GM19023 (cell line): ENCODE measurements around the gene CAMK1D.
"Not testable (repeated sequence)": the region's sequence is repeated elsewhere in the genome, so short reads cannot be mapped to it uniquely, and the experiment has no call there.

Experiments used
- ATAC-seq: cut with Tn5 transposase; IDR thresholded peaks from one replicate; pipeline ENCODE4 v1.9.1; 2021; ENCODE audit warnings: mild to moderate bottlenecking, moderate library complexity; ENCODE audit not compliant: unreplicated experiment

The CAMK1D gene

DNA sequence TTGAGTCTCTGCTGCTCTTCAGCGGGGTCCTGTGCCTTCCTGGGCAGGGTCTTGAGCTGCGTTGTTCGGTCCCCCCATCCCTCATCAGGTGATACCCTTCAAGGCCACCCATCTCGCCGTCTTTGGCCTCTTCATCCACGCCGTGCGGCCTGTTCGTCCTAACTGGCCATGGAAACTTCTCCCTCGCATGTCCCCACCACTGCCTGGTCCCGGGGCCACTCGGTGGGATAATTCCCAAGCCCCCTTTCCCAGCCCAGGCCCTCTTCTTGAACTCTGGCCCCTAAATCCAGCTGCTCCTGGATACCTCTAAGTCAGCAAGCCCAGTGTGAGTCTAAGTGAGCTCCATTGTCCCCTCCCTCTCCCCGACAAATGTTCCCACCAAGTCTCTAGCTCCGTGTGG is 74.5 kb downstream of the CAMK1D start:
- ATAC-seq = no peak

DNA sequence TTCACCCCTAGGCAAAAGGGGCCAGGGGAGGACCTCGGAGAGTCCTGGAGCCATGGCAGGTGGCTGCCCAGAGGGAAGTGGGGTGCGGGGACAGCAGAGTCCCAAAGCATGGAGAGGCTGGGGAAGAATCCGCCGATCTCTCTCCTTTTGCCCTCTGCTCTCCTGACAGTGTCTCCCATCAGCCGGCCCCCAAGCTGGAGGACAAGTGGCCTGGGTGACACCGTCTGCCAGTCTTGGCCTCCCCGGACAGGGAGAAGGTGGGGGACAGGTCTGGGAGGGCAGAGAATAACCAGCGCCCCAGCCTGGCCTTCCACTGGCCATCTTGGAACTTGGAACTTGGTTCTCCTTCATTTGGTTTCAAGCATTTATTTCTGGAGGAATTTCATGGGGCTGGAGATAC is 77.9 kb downstream of the CAMK1D start:
- no peak for ATAC-seq

DNA sequence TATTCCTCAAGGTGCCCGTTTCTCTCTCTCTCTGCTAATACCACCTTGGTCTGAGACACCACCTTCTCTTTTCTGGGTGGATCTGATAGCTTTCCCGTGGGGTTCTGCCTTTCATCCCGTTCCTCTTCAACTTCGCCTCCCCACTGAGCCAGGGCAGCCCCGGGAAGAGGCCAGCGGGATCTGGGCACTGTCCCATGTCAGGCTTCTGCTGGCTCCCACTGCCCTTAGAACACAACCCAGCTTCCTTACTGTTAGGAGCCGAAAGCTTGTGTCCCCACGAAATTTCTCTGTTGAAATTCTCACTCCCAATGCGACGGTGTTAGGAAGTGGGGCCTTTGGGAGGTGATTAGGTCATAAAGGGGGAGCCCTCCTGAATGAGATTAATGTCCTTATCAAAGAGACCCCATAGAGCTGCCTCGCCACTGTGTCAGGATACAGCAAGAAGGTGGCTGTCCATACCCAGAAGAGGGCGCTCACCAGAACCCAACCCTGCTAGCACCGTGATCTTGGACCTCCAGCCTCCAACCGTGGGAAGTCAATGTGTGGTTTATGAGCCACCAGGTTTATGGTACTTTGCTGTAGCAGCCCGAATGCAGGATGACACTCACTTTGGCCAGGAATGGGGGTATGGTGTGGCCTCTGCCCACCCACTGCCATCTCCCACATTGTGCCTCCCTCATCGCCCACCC is 79.2 kb downstream of the CAMK1D start:
- ATAC-seq = no peak

DNA sequence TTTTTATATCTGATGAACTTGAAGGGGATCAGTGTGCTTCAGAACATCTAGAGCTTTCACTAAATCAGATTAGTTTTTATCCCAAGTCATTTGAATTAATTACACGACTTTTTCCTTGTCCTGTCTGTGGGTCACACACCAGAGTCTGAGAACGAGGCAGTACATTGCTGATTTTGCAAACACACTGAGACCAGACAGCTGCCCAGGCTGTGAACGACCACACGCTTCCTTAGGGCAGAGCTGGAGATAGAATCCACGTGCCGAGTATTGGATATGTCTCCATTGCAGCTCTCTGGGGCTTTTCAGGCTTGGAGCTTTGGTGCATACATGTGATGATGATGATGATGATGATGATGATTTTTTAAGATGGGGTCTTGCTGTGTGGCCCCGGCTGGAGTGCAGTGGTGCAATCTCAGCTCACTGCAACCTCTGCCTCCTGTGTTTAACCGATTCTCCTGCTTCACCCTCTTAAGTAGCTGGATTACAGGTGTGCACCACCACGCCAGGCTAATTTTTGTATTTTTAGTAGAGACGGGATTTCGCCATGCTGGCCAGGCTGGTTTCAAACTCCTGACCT is 81.1 kb downstream of the CAMK1D start:
- ATAC-seq = no peak

DNA sequence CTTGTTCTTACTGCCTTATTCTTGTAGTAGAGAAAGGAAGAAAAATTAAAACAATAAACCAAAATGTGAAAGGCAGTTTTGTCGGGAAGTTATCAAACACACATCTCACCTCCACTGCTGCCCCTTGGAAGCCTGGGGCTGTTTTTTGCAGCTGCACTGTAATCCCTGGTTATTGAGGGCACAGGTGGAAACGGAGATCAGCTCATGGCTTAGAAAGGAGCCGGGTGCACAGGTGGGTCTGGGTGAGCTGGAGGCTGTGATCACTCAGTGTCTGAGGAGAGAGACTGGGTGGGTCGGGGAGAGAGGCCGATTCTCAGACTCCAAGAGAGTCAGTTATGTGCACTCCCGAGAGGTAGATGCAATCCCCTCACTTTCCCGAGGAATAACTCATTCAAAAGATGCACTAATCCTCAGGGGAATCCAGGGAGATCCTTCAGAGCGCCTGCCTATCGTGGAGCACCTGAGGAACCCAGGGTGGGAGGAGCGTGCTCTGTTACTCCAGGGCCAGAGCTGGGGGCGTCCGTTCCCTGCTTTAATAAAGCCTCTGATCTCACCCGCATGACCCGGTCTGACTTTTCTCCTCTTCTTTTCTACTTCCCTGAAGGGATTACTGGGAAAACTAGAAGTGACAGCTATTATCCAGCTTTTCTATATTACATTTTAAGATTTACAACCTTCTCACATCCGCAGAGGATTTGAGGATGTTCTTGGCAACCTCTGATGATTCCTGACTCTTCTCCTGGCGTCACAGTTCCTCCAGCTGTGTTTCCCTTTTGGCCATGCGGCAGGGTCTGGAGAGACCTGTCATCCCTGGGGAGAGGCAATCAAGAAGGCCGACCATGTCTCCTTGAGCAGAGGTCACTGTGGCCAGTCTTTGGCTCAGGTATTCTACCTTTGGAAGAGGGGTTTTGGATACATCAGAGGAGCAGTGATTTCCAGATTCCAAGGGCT is 82.1 kb downstream of the CAMK1D start:
- ATAC-seq = no peak

DNA sequence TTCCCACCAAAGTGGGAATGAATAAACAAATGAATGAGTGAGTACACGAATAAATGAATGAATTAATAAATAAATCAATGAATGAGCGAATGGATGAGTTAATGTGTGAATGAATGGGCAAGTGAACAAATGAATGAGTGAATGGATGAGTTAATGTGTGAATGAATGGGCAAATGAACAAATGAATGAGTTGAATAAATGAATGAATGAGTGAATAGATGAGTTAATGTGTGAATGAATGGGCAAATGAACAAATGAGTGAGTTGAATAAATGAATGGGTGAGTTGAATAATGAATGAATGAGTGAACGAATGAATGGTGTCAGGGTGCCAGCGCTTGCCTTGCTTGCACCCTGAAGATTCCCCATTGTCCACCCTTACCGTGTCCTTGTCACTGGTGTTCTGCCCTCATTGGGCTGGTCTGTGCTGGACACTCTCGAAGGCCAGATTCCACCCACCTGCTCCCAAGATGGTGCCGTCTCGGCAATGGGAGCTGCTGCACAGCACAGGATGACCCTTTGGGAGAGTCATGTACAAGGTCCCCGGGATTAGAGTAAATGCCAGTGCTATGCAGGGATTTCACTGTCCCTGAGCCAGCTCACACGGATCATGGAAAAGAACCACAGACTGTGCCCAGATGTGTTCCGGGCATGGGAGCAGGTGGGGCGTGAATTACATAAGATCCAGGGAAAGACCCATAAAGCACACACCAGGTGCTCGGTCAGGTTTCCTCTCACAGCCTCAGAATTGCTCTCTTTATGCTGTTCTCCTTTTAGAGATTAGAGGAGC is 83.2 kb downstream of the CAMK1D start:
- ATAC-seq = no peak

DNA sequence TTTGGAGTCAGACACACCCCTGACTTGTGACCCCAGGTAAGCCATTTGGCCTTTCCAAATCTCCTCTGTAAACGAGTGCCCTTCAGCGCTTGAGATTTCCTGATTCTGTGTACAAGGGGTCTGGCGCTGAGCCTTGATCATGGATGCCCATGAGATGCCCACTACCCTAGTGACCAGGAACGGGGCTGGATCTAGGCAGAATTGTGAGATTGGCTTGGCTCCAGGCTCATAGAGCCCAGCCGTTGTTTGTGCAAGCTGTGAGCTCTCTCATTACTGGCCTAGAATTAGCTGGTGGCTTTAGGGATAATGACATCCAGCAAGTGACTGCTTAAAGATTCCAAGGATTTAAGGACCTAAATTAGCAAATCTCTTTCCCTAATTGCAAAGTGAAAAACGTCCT is 84.9 kb downstream of the CAMK1D start:
- no peak for ATAC-seq

DNA sequence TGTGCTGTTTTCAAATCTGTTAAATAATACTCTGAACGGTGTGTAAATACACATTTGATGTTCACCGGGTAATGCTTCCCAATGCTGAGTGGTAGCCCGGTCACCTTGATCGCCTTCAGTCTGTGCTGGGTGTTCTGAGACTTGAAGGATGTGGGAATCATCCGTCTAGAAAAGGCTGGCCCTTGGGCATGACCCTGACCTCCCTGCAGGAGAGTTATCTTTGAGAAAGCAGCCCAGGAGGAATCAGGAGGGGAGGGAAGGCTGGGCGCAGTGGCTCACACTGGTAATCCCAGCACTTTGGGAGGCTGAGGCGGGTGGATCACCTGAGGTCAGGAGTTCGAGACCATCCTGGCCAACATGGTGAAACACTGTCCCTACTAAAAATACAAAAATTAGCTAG is 85.3 kb downstream of the CAMK1D start:
- ATAC-seq = not testable (repeated sequence)

DNA sequence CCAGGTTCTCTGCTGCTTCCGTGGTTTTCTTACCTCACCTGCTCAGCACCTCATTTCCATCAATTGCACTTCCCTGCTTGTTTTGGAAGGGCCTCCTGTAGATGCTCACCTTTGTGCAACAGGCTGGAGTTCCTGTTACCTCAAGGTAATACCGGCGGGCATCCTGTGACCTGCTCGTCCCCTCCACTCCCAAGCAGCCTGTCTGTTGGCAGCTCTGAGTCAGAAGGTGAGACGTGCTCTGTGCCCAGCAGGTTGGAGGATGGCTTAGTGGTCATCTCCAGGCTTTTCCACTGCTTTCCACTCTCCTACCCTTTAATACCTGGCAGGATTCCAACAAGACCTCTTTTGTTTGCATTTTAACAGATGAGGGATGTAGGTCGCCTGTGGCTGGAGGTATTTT is 86.0 kb downstream of the CAMK1D start:
- ATAC-seq = no peak

DNA sequence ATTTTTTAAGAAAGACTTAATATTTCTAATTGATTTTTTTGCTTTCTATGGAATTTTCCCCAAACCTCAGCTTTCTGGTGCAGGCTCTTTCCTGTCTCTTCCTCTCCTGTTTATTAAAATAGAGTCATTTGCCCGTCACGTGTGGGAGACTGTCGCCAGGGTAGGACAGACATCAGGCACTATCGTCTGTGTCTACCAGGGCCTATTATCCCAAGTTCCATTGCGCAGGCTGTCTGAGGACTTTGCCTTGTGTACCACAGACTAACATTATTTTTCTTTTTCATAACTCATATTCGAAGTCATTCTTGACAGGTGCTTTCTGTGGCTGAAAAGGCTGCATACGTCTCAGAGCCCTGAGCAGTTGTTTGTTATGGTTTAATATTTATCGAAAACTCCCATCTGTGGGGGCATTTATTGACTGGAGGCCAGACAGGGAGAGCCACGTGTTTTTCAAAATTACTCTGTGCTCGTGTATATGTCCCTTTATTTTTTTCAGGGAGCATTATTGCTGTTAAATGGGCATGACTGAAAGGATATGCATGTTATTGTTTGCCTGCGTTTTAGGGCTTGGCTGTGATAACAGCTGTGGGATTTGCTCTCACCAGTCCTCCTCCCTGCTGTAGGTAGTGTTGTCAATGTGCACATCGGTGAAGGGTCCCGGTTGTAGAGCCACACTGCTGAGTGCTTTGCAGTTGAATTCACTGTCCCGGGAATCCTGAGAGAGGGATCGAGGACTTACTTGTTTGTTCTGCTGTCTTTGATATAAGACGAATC is 89.8 kb downstream of the CAMK1D start:
- no peak for ATAC-seq

DNA sequence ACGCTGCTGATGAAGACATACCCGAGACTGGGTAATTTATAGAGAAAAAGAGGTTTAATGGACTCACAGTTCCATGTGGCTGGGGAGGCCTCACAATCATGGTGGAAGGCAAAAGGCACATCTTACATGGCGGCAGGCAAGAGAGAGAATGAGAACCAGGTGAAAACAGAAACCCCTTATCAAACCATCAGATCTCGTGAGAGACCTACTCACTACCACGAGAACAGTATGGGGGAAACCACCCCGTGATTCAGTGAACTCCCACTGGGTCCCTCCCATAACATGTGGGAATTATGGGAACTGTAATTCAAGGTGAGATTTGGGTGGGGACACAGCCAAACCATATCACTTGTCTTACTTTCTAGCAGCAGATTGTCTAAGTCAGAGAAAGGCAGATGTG is 90.4 kb downstream of the CAMK1D start:
- ATAC-seq = not testable (repeated sequence)

DNA sequence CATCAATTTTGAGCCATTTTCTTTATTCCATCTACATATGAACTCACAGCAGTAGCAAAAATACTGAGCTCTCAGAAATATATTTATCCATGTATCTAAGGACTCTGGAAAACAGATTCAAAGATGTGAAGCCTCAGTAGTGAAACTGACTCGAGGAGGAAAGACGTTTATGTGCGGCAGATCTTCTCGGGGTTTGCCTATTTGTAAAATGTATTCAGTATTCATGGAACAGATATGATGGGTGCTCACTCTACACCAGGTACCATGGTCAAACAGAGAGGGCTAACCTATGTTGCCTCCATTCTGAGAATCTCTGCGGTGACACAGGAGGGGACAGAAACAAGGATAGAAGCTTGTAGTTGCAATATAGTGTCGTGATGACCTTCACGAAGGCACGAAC is 93.7 kb downstream of the CAMK1D start:
- no peak for ATAC-seq

DNA sequence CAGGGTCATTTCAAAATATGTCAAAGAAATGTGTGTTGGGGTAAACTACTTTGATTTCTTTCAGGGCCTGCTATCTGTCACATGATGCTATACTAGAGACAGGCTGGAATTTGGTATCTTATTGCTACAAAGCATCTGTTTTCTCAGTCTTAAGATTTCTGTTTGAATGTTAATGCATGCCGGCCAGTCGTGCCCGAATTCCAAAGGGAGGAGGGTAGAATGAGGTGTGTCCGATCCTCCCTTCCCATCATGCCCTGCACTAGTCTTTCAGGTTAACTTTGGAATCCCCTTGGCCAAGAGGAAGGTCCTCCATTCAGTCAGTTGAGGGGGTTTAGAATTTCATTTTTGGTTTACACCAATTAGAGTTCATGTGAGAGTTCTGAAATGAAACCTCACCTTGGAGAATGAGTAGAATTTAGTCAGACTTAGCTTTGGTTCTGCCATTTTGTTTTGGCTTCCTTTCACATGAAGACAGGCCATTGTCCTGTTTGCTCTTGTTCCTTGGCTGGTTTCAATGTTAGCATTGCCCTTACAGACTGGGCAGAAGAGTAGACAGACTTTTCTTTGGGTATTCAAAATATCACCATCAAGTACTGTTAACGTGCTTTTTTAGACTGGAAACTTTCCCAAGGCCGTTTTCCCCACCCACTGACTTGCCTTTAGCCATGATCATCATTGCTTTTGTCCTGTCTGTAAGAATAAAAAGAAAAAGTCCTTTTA is 95.8 kb downstream of the CAMK1D start:
- no peak for ATAC-seq

DNA sequence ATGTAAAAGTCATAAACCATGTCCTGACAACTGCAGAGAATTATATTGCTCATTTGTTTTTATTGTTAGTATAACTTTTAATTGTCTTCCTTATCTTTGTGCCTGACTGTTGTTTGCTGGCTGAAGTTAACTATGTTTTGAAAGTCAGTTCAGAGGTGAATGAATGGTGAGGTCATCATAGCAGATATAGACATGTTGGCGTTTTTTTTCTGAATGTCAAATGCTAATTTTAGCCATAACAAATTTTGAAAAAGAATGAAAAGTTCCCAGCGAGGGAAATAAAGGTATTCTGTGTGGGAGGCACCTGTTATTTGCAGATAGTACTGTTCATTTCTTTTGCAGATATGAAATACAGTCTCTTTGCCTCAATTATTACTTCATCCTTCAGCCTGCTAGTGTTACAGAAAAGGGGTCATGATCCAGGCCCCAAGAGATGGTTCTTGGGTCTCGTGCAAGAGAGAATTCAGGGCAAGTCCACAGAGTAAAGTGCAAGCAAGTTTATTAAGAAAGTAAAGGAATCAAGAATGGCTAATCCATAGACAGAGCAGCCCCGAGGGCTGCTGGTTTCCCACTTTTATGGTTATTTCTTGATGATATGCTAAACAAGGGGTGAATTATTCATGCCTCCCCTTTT is 96.5 kb downstream of the CAMK1D start:
- no peak for ATAC-seq

DNA sequence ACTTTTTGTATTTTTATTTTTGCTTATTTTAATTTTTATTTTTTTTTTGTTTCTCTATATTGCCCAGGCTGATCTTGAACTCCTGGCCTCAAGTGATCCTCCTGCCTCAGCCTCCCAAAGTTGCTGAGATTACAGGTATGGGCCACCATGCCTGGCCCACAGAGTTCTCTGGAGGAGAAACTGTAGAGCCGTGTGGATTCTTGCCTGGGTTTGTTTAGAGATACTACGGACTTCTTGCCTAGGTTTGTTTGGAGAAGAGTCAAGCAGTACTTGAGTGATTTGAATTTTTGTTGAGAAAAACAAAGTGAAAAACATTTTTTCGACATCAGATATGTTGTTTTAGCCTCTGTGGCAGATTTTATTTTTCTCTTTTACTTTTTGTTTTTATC is 99.0 kb downstream of the CAMK1D start:
- no peak for ATAC-seq

DNA sequence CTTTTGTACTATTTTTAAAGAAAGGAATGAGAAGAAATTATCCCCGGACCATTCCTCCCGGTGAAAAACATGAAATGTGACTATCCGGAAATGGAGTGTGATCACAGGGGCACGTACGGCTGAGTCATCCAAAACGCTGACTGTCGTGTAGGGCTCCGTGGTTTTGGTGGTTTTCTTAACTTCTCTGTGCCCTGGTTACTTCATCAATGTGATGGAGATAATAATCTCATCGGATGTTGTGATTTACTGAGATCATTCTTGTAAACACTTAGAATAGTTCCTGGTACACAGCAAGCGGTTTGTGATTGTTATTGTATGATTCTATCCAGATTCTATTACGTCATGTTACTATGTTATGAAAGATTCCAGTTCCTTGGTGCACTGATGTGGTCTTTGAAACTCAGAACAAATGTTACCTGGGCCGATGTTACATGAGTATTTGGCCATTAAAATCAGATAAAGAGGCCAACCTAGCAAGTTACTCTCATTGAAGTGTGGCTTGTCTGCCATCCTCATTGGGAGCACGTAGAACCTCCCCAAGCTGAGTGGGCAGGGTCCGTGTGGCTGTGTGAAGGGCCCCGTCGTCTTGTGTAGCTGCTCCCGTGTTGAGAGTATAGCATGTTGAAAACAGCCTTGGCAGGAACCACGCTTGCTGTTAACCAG is 99.5 kb downstream of the CAMK1D start:
- ATAC-seq = peak; percentile 76

DNA sequence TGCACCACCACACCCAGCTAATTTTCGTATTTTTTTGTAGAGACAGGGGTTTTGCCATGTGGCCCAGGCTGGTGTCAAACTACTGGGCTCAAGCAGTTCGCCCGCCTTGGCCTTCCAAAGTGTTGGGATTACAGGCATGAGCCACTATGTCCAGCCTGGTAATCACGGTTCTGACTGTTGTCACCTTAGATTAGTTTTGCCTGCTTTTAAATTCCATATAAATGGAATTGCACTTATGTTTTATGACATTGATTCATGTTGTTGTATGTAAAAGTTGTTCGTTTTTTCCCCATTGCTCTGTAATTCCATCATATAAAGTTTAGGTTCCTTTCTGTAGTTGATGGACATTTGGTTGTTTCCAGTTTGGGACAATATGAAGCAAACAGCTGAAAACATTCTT is 106.0 kb downstream of the CAMK1D start:
- ATAC-seq = no peak

DNA sequence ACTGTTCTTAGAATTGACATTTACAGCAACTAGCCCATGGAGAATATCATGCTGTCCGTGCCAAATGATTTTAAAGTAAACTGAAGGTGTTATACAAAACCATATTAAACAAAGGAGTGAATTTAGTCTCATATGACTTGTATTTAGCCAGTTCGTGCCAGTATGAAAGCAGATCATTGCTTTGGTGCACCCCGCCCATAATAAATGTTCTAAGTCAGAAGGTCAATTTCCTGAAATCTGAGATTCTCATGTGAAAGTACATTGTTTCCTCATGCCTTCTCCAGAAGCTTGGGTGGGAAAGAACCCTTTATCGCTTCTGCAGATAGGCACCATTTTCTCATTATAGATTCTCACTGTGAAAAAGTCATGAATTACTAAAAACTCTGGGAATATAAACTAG is 106.4 kb downstream of the CAMK1D start:
- no peak for ATAC-seq

DNA sequence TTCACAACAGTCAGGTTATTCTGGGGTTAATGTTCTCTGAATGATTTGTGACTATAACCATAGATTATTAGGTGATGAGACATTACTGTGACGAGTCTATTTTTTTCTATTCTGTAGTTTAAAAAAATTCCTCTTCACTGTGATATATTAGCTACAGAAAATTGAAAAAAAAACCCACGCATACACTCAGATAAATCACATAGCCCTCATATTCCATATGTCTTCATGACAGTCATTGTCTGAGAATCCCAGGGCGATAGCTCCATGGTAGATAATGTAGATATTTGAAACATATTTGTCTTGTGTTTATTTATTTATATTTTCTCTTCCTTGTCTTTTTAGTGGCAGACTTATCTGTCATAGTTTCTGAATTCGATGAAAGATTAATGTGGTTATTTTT is 110.0 kb downstream of the CAMK1D start:
- ATAC-seq = no peak
